C4-2B (cell line): ENCODE results near the gene TMCO6.
"Not testable (repeated sequence)": the region's sequence is repeated elsewhere in the genome, so short reads cannot be mapped to it uniquely, and the experiment has no call there.

ENCODE experiments used
- CTCF ChIP-seq: fragments of 450-650 bp; conservative IDR thresholded peaks from 2 replicates; pipeline ENCODE4 v1.5.1; 2017; ENCODE audit warnings: mild to moderate bottlenecking
- ZFX ChIP-seq: fragments of 450-650 bp; IDR thresholded peaks from 2 replicates; pipeline ENCODE4 v1.6.1; 2017

DNA sequence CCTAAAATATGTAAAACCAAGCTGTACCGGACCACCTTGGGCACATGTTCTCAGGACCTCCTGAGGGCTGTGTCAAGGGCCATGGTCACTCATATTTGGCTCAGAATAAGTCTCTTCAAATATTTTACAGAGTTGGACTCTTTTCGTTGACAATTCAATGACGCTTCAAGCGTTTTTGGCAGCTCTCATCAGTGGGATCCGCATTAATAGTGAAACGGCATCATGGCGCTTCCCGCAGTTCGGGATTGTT lies 428 bp upstream of the TMCO6 start:
- not testable (repeated sequence) for TF ChIP-seq CTCF, ZFX
